ENCODE results near the gene MYL5. TPM values are rescaled to one million over a fixed set of nuclear protein-coding genes. Genes with fewer than 3 reads are reported as not detected.
A peak's percentile ranks its signal among the peaks of the same experiment; 100 is the strongest.

Gene MYL5
- total and polyA plus RNA-seq, 2 of the 13 experiments (the other 11 are each of a cell fraction or from before 2014, with no cell fraction given): 6.5 to 16.0 TPM

DNA sequence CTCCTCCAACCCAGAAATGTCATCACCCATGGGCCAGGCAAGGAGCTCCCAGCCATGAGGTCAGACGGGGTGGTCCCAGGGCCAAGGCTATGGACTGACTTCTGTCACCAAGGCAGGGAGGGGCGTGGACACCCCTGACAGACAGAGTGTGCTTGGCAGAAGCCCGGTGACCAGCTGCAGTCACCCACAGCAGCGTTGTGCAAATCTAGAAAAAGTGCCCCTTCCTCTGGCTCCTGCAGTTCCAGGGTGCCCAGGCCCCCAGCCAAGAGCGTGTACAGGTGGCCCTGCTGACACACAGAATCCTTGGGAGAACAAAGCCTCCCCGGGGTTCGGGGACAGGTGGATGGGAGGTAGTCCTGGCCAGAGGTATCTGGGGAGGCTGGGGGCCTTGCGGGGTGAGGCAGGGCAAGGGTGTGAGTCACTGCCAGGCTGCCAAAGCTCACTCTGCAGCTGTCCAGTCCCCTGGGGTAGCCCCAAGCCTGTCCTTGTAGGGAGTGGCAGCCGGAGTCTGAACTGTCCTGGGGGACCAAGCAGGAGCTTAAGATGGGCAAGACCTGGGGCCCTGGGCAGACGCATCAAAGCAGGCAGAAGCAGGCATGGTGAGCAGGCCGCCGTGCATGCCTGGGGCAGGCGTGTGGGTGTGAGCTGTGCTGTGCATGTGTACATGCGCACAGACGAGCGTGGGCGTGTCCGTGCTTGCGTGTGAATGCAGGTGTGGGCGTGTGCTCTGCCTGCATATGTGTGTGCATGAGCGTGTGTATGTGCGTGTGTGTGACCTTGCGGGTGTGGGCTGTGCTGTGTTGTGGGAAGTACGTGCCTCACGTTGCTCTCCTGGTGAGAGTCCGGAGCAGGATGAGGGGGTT is 3.3 kb downstream of the MYL5 start:
- peaks cover 16% of the 10 kb centered on the region for H3K79me2 ChIP-seq (ENCODE audit: insufficient read depth, low read length)
- H3K27me3 ChIP-seq (ENCODE audit: control insufficient read depth in 1 of 2, insufficient read depth in 2 of 2, low read length in 2 of 2): no peaks in the 10 kb centered on the region
- FAIRE-seq: no peak
- peak; percentile 37 for DNase-seq (ENCODE audit: low spot score)
- H3K4me2 ChIP-seq (ENCODE audit: low read depth, low read length): peak overlapping the region; percentile 91
- no peaks in the 10 kb centered on the region; the same call in 1 of the 2 replicates for H4K20me1 ChIP-seq (ENCODE audit: insufficient read depth, low read length)
- no peaks in the 10 kb centered on the region for H3K9me3 ChIP-seq (ENCODE audit: low read length)
- in situ Hi-C loops (cut with HindIII; ENCODE audit: extremely low pct_ligation_motif_present, low pct_unique_long_range_greater_than_20kb) (no loop called here), intact Hi-C loops (cut with micrococcal nuclease; ENCODE audit: unreplicated experiment) (loop anchor here (10.0 kb wide), 1 partner anchor 203 kb away; no protein-coding TSS in a partner anchor)
- peak overlapping the region; percentile 50; the same call in 1 of the 2 replicates for H3K9ac ChIP-seq (ENCODE audit: insufficient read depth, low read depth, low read length)
- ChIA-PET CTCF (ENCODE audit: low intra/inter-chr PET ratio, low total read pairs) (no interaction called here), POLR2A (interaction anchor here (1.0 to 1.5 kb wide), 2 partner anchors 14 to 23 kb away, joined by 3 read pairs; no protein-coding TSS in a partner anchor)
- peaks cover 76% of the 10 kb centered on the region for H3K4me1 ChIP-seq (ENCODE audit: insufficient read depth, low read length)
- peak overlapping the region in 2 of 3 experiments; percentile 33 to 62; a peak in 4 of 6 replicates for H3K4me3 ChIP-seq (replicated peaks in 1 of 3; ENCODE audit: insufficient read depth in 1 of 3, low read depth in 2 of 3, low read length in 3 of 3)
- no peaks in the 10 kb centered on the region; a peak in 1 of 5 replicates for H3K36me3 ChIP-seq (replicated peaks in 1 of 2; ENCODE audit: control insufficient read depth in 1 of 2, insufficient read depth in 2 of 2, low read length in 2 of 2)
- H2AFZ ChIP-seq (ENCODE audit: low read length): no peak overlapping the region
- WGBS (ENCODE audit: low lambda C conversion rate): 22% methylated on average over 14 of the region's 26 CpGs
- ATAC-seq: peak; percentile 13
- BruUV-seq (replicated peaks): no TSS peak
- no peak overlapping the region for H3K27ac ChIP-seq (ENCODE audit: extremely low read length, insufficient read depth, low read length)
- no peak for TF ChIP-seq SMARCE1 (IDR thresholded peaks at IDR 0.05; ENCODE audit: borderline replicate concordance)
- no peak for TF ChIP-seq JUND (CRISPR knock-in tag; IDR thresholded peaks at IDR 0.05)
- TF ChIP-seq, protein P1, sequence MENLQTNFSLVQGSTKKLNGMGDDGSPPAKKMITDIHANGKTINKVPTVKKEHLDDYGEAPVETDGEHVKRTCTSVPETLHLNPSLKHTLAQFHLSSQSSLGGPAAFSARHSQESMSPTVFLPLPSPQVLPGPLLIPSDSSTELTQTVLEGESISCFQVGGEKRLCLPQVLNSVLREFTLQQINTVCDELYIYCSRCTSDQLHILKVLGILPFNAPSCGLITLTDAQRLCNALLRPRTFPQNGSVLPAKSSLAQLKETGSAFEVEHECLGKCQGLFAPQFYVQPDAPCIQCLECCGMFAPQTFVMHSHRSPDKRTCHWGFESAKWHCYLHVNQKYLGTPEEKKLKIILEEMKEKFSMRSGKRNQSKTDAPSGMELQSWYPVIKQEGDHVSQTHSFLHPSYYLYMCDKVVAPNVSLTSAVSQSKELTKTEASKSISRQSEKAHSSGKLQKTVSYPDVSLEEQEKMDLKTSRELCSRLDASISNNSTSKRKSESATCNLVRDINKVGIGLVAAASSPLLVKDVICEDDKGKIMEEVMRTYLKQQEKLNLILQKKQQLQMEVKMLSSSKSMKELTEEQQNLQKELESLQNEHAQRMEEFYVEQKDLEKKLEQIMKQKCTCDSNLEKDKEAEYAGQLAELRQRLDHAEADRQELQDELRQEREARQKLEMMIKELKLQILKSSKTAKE (CRISPR knock-in tag; IDR thresholded peaks at IDR 0.05; ENCODE audit: borderline replicate concordance): no peak
- no peak for TF ChIP-seq ZSCAN31 (CRISPR knock-in tag; IDR thresholded peaks at IDR 0.05; ENCODE audit: low read depth)
- TF ChIP-seq, protein P2, sequence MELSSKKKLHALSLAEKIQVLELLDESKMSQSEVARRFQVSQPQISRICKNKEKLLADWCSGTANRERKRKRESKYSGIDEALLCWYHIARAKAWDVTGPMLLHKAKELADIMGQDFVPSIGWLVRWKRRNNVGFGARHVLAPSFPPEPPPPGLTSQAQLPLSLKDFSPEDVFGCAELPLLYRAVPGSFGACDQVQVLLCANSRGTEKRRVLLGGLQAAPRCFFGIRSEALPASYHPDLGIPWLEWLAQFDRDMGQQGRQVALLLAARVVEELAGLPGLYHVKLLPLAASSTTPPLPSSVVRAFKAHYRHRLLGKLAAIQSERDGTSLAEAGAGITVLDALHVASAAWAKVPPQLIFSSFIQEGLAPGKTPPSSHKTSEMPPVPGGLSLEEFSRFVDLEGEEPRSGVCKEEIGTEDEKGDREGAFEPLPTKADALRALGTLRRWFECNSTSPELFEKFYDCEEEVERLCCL (CRISPR knock-in tag; IDR thresholded peaks at IDR 0.05; ENCODE audit: borderline replicate concordance): no peak
- TF ChIP-seq, protein P3, sequence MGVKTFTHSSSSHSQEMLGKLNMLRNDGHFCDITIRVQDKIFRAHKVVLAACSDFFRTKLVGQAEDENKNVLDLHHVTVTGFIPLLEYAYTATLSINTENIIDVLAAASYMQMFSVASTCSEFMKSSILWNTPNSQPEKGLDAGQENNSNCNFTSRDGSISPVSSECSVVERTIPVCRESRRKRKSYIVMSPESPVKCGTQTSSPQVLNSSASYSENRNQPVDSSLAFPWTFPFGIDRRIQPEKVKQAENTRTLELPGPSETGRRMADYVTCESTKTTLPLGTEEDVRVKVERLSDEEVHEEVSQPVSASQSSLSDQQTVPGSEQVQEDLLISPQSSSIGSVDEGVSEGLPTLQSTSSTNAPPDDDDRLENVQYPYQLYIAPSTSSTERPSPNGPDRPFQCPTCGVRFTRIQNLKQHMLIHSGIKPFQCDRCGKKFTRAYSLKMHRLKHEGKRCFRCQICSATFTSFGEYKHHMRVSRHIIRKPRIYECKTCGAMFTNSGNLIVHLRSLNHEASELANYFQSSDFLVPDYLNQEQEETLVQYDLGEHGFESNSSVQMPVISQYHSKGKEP (CRISPR knock-in tag; IDR thresholded peaks at IDR 0.05): no peak
- TF ChIP-seq, protein P4, sequence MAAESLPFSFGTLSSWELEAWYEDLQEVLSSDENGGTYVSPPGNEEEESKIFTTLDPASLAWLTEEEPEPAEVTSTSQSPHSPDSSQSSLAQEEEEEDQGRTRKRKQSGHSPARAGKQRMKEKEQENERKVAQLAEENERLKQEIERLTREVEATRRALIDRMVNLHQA (CRISPR knock-in tag; IDR thresholded peaks at IDR 0.05): no peak
- no peak for TF ChIP-seq MTA1 (CRISPR knock-in tag; IDR thresholded peaks at IDR 0.05; ENCODE audit: borderline replicate concordance)
- TF ChIP-seq RELA (CRISPR knock-in tag; IDR thresholded peaks at IDR 0.05): no peak
- no peak; the same call in 1 of the 2 replicates for TF ChIP-seq EEA1 (CRISPR knock-in tag; IDR thresholded peaks at IDR 0.05; ENCODE audit: borderline replicate concordance)
- TF ChIP-seq PAF1 (CRISPR knock-in tag; IDR thresholded peaks at IDR 0.05): no peak; the same call in 1 of the 2 replicates
- no peak for TF ChIP-seq IKZF4 (CRISPR knock-in tag; IDR thresholded peaks at IDR 0.05; ENCODE audit: borderline replicate concordance, low read depth, not compliant biosample characterization)
- TF ChIP-seq NCOA5 (CRISPR knock-in tag; IDR thresholded peaks at IDR 0.05): no peak
- TF ChIP-seq HOXD1 (CRISPR knock-in tag; IDR thresholded peaks at IDR 0.05): no peak
- TF ChIP-seq, protein P5, sequence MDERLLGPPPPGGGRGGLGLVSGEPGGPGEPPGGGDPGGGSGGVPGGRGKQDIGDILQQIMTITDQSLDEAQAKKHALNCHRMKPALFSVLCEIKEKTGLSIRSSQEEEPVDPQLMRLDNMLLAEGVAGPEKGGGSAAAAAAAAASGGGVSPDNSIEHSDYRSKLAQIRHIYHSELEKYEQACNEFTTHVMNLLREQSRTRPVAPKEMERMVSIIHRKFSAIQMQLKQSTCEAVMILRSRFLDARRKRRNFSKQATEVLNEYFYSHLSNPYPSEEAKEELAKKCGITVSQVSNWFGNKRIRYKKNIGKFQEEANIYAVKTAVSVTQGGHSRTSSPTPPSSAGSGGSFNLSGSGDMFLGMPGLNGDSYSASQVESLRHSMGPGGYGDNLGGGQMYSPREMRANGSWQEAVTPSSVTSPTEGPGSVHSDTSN (CRISPR knock-in tag; IDR thresholded peaks at IDR 0.05): no peak
- TF ChIP-seq ZNF746 (CRISPR knock-in tag; IDR thresholded peaks at IDR 0.05): no peak
- no peak for TF ChIP-seq NR3C1 (CRISPR knock-in tag; IDR thresholded peaks at IDR 0.05)
